Mesenchymal stem cell (in vitro differentiated cells and primary cell): Measurements from ENCODE around the gene SLC45A2.

Experiments
- DNase-seq: peaks from one replicate; pipeline ENCODE4 v3.0.0-alpha.2; 2013
- H2AFZ ChIP-seq: one replicate; pipeline ENCODE4 v1.6.1; 2013; ENCODE audit warnings: low read depth, mild to moderate bottlenecking, control low read depth, inconsistent platforms, low read length, moderate library complexity
- H2AK5ac ChIP-seq: 2 replicates; pipeline ENCODE4 v1.6.1; 2013; ENCODE audit warnings: low read length, moderate library complexity, mild to moderate bottlenecking, inconsistent platforms; ENCODE audit not compliant: severe bottlenecking
- H2BK120ac ChIP-seq: one replicate; pipeline ENCODE4 v1.6.1; 2013; ENCODE audit warnings: low read depth, mild to moderate bottlenecking, inconsistent platforms, low read length, moderate library complexity
- H2BK12ac ChIP-seq, 2 experiments: one replicate each; pipeline ENCODE4 v1.6.1; 2013; ENCODE audit warnings: inconsistent platforms in 2 of 2, low read length in 2 of 2, mild to moderate bottlenecking in 2 of 2, moderate library complexity in 2 of 2, control low read depth in 1 of 2
- H2BK15ac ChIP-seq: one replicate; pipeline ENCODE4 v1.6.1; 2013; ENCODE audit warnings: mild to moderate bottlenecking, low read depth, inconsistent platforms; ENCODE audit not compliant: poor library complexity, severe bottlenecking
- H2BK5ac ChIP-seq: 2 replicates; pipeline ENCODE4 v1.6.1; 2013; ENCODE audit warnings: low read depth, mild to moderate bottlenecking, low read length, control low read depth, inconsistent platforms; ENCODE audit not compliant: poor library complexity, severe bottlenecking
- H3K14ac ChIP-seq, 2 experiments: one replicate each; pipeline ENCODE4 v1.6.1; 2013; ENCODE audit warnings: inconsistent platforms in 2 of 2, low read length in 2 of 2, control low read depth in 1 of 2, mild to moderate bottlenecking in 1 of 2, moderate library complexity in 1 of 2
- H3K18ac ChIP-seq, 2 experiments: one replicate each; pipeline ENCODE4 v1.6.1; 2013; ENCODE audit warnings: inconsistent platforms in 2 of 2, low read length in 2 of 2, control low read depth in 1 of 2, low read depth in 1 of 2, mild to moderate bottlenecking in 1 of 2
- H3K23ac ChIP-seq, 2 experiments: one replicate each; pipeline ENCODE4 v1.6.1; 2013; ENCODE audit warnings: inconsistent platforms in 2 of 2, low read length in 2 of 2, mild to moderate bottlenecking in 2 of 2, moderate library complexity in 2 of 2, control low read depth in 1 of 2
- H3K27ac ChIP-seq: 2 replicates; pipeline ENCODE4 v1.5.1; 2013; ENCODE audit warnings: mild to moderate bottlenecking, moderate library complexity, low read length, control low read depth, inconsistent platforms; ENCODE audit not compliant: poor library complexity, severe bottlenecking
- H3K27me3 ChIP-seq, 2 experiments: 2 replicates each; pipeline versions ENCODE4 v1.6.1 to v1.7.0; 2013; ENCODE audit warnings: low read length in 2 of 2, mild to moderate bottlenecking in 2 of 2, moderate library complexity in 2 of 2, control low read depth in 1 of 2, inconsistent platforms in 1 of 2; ENCODE audit not compliant: control insufficient read depth in 1 of 2, insufficient read depth in 1 of 2
- H3K36me3 ChIP-seq, 2 experiments: 2 replicates each; pipeline versions ENCODE4 v1.6.1 to v1.7.0; 2013; ENCODE audit warnings: low read length in 2 of 2, control low read depth in 1 of 2, inconsistent platforms in 1 of 2, low read depth in 1 of 2, mild to moderate bottlenecking in 1 of 2; ENCODE audit not compliant: insufficient read depth in 2 of 2, control insufficient read depth in 1 of 2
- H3K4ac ChIP-seq, 2 experiments: one replicate each; pipeline ENCODE4 v1.6.1; 2013; ENCODE audit warnings: inconsistent platforms in 2 of 2, low read length in 2 of 2, mild to moderate bottlenecking in 2 of 2, moderate library complexity in 2 of 2, control low read depth in 1 of 2, low read depth in 1 of 2
- H3K4me1 ChIP-seq: 2 replicates; pipeline ENCODE4 v1.6.1; 2013; ENCODE audit warnings: low read depth, low read length, control low read depth; ENCODE audit not compliant: control insufficient read depth, insufficient read depth
- H3K4me2 ChIP-seq: 2 replicates; pipeline ENCODE4 v1.6.1; 2013; ENCODE audit warnings: low read length, mild to moderate bottlenecking, inconsistent platforms; ENCODE audit not compliant: poor library complexity, severe bottlenecking
- H3K4me3 ChIP-seq, 2 experiments: 2 replicates each; pipeline versions ENCODE4 v1.5.1 to v1.7.0; 2013; ENCODE audit warnings: low read length in 2 of 2, mild to moderate bottlenecking in 2 of 2, control low read depth in 1 of 2, low read depth in 1 of 2; ENCODE audit not compliant: insufficient read depth in 1 of 2
- H3K79me1 ChIP-seq: replicated peaks from 2 replicates; pipeline ENCODE4 v1.6.1; 2013; ENCODE audit warnings: mild to moderate bottlenecking, control low read depth, low read length, inconsistent platforms; ENCODE audit not compliant: poor library complexity, severe bottlenecking
- H3K9ac ChIP-seq: 2 replicates; pipeline ENCODE4 v1.7.0; 2013; ENCODE audit warnings: mild to moderate bottlenecking, low read length, moderate library complexity
- H3K9me3 ChIP-seq: 2 replicates; pipeline ENCODE4 v1.7.0; 2013; ENCODE audit warnings: mild to moderate bottlenecking, low read length; ENCODE audit not compliant: control insufficient read depth
- H4K8ac ChIP-seq: one replicate; pipeline ENCODE4 v1.6.1; 2013; ENCODE audit warnings: inconsistent platforms, mild to moderate bottlenecking, low read length, moderate library complexity
- H4K91ac ChIP-seq: one replicate; pipeline ENCODE4 v1.6.1; 2013; ENCODE audit warnings: mild to moderate bottlenecking, low read length, inconsistent platforms
- WGBS: methylation state at CpG from one replicate; pipeline ENCODE4 v1.1.7; 2013; ENCODE audit warnings: mixed read lengths; 5-methylcytosine and 5-hydroxymethylcytosine counted together

Gene SLC45A2

DNA sequence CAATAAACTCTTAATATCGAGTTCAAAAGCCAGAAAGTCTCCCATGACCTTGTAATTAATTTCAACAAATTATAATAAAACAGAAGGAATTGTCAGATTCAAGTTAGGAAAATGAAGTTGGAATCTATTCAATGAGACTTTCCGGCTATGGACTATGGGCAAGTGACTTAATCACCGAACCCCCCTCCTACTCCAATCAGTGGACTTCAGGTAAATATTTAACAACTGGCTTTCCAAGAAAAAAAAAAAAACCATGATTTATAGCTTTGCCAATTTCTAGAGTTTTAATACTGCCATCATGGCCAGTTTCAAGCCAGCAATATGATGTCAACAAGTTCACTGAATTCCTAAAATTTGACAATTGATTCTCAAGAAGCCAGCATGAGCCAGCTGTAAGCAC lies 4.5 kb downstream of the SLC45A2 start:
- no peak overlapping the region for H4K8ac ChIP-seq
- no peak overlapping the region for H3K23ac ChIP-seq
- H2BK5ac ChIP-seq = no peak overlapping the region
- no peak overlapping the region for H2BK12ac ChIP-seq
- no peak overlapping the region for H3K9ac ChIP-seq
- H3K27ac ChIP-seq = no peak overlapping the region
- H3K27me3 ChIP-seq = no peaks in the 10 kb centered on the region
- H3K14ac ChIP-seq = no peak overlapping the region
- no peak overlapping the region for H3K4me3 ChIP-seq
- no peak overlapping the region for H2BK120ac ChIP-seq
- H3K79me1 ChIP-seq = no peaks in the 10 kb centered on the region
- whole genome bisulfite sequencing = 98% methylated on average over 2 of the region's 3 CpGs
- H3K9me3 ChIP-seq = no peaks in the 10 kb centered on the region
- H2AK5ac ChIP-seq = no peak overlapping the region
- DNase-seq = no peak
- peaks cover 0 to 4% of the 10 kb centered on the region in 2 experiments for H3K36me3 ChIP-seq
- no peak overlapping the region for H2AFZ ChIP-seq
- H4K91ac ChIP-seq = no peak overlapping the region
- no peak overlapping the region for H3K4me2 ChIP-seq
- peaks cover 5% of the 10 kb centered on the region for H3K4me1 ChIP-seq
- no peak overlapping the region for H3K18ac ChIP-seq
- H2BK15ac ChIP-seq = no peak overlapping the region
- no peak overlapping the region for H3K4ac ChIP-seq

DNA sequence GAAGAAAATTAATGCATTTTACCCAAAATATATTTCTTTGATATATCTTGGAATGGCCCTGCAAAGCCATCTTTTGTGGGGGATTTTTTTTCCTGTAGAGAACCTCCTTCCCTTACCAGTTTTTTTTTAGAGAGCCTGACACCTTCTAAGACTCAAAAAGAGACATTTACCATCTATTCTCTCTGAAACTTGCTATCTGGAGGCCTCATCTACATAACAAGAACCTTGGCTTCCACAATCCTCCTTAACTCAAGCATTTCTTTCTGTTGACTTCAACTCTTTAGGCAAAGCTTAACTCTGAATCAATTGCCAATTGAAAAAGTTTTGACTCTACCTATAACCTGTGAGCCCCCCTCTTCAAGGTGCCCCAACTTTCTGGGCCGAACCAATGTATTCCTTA lies 6.2 kb downstream of the SLC45A2 start:
- Histone ChIP-seq H3K79me1 (no peaks in the 10 kb centered on the region), H3K4me3 (no peak overlapping the region), H3K4me2 (no peak overlapping the region), H3K4ac (no peak overlapping the region), H2BK15ac (no peak overlapping the region), H3K14ac (no peak overlapping the region), H2AK5ac (no peak overlapping the region), H2BK120ac (no peak overlapping the region), H3K18ac (no peak overlapping the region), H3K36me3 (no peaks in the 10 kb centered on the region), H3K27ac (no peak overlapping the region), H3K9me3 (no peaks in the 10 kb centered on the region), H3K27me3 (no peaks in the 10 kb centered on the region), H2BK5ac (no peak overlapping the region), H4K8ac (no peak overlapping the region), H2AFZ (no peak overlapping the region), H3K4me1 (no peaks in the 10 kb centered on the region), H4K91ac (no peak overlapping the region), H3K9ac (no peak overlapping the region), H3K23ac (no peak overlapping the region), H2BK12ac (no peak overlapping the region)
- WGBS = 96% methylated on average over 1 of the region's 1 CpG
- DNase-seq = no peak

DNA sequence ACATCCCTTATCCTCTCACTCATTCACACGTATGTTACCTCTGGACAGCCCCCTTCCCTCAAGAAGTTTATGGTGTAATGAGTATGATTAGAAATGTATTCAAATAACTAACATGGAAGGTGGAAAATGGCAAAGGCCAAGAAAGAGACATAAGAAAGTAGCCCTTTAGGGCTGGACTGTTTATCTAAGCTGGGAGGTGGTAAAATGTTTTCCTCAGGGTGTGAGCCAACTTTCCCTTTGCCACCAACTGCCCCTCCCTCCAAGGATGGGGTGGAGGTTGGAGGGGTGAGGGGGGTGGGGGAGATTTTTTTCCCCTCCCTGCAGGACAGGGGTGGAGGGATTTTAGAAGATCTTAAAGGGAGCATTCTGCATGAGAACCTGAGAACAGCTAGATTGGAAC lies 8.2 kb downstream of the SLC45A2 start:
- no peak for DNase-seq
- H3K4me1 ChIP-seq = no peaks in the 10 kb centered on the region

DNA sequence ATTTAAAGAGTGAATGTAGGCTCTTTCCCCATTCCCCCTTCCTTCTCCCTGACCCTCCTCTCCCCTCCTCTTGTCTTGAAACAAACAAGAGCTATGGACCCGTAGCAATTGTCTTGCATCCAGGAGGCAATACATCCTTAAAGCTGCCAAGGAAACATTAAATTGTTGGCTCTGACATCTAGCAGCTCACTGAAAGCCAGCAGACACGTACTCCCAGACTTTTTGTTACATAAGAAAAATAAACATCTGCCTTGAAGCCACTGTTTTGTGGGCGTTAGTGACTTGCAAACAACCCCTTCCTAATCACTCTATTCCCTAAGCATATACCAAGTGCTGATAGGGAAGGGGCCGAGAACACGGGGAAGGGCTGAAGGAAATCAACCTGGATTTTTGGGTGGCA lies 8.6 kb downstream of the SLC45A2 start:
- no peak overlapping the region for H2BK12ac ChIP-seq
- H3K9me3 ChIP-seq = no peaks in the 10 kb centered on the region
- DNase-seq = no peak
- no peak overlapping the region for H3K27ac ChIP-seq
- no peak overlapping the region for H4K91ac ChIP-seq
- H3K4me2 ChIP-seq = no peak overlapping the region
- H4K8ac ChIP-seq = no peak overlapping the region
- H2AK5ac ChIP-seq = no peak overlapping the region
- H3K14ac ChIP-seq = no peak overlapping the region
- H3K18ac ChIP-seq = no peak overlapping the region
- 10% methylated on average over 5 of the region's 5 CpGs for WGBS
- H3K79me1 ChIP-seq = no peaks in the 10 kb centered on the region
- no peak overlapping the region for H3K9ac ChIP-seq
- no peak overlapping the region for H2BK5ac ChIP-seq
- H2AFZ ChIP-seq = no peak overlapping the region
- H3K4me1 ChIP-seq = no peaks in the 10 kb centered on the region
- H3K4me3 ChIP-seq = no peak overlapping the region
- no peak overlapping the region for H2BK120ac ChIP-seq
- no peak overlapping the region for H3K4ac ChIP-seq
- H3K36me3 ChIP-seq = no peaks in the 10 kb centered on the region
- H3K23ac ChIP-seq = no peak overlapping the region
- H3K27me3 ChIP-seq = no peaks in the 10 kb centered on the region
- H2BK15ac ChIP-seq = no peak overlapping the region

More for the DNA sequence above, 8.2 kb downstream of the SLC45A2 start:
- Histone ChIP-seq H3K4me2 (no peak overlapping the region), H3K79me1 (no peaks in the 10 kb centered on the region), H3K9ac (no peak overlapping the region), H3K4ac (no peak overlapping the region), H2BK120ac (no peak overlapping the region), H4K91ac (no peak overlapping the region), H2BK5ac (no peak overlapping the region), H4K8ac (no peak overlapping the region), H2AFZ (no peak overlapping the region), H3K27me3 (no peaks in the 10 kb centered on the region), H2BK15ac (no peak overlapping the region), H3K14ac (no peak overlapping the region), H3K36me3 (no peaks in the 10 kb centered on the region), H3K4me3 (no peak overlapping the region), H3K18ac (no peak overlapping the region), H2BK12ac (no peak overlapping the region), H3K23ac (no peak overlapping the region), H2AK5ac (no peak overlapping the region), H3K9me3 (no peaks in the 10 kb centered on the region), H3K27ac (no peak overlapping the region)
- no CpG with 5 or more reads among the region's 1 CpG for WGBS
